Pancreas (tissue), 10 donors: ENCODE results near the gene NCKIPSD. TPM values are rescaled to one million over a fixed set of nuclear protein-coding genes. Genes with fewer than 3 reads are reported as not detected.
A peak's percentile ranks its signal among the peaks of the same experiment; 100 is the strongest.

ENCODE experiments used
- ATAC-seq, 4 donors: fragments of 200-7000 bp; cut with Tn5 transposase; one replicate each; pipeline versions ENCODE4 v1.8.0 to v1.9.1; 2020; ENCODE audit warnings: mild to moderate bottlenecking in 4 of 4, moderate library complexity in 4 of 4
- DNase-seq, 6 donors: peaks; one replicate each; pipeline ENCODE4 v3.0.0-alpha.2; 2020
- FAIRE-seq: peaks from 2 replicates; lab custom pipeline; 2012; peaks lifted over from hg19 to GRCh38; lab: Jason Lieb, UNC
- H3K27ac ChIP-seq, 4 donors: fragments of 200-600 bp; sonication (generic); 1 replicate in 3 of 4; 2 replicates in 1 of 4; pipeline versions ENCODE4 v1.5.0 to v1.8.0; 2020
- H3K27me3 ChIP-seq, 4 donors: fragments of 200-600 bp; one replicate each; pipeline ENCODE4 v1.8.0; 2021
- H3K36me3 ChIP-seq, 3 donors: fragments of 200-600 bp; sonication (generic) in 1 of 3; one replicate each; pipeline versions ENCODE4 v1.5.0 to v1.8.0; 2020 to 2021
- H3K4me1 ChIP-seq, 3 donors: fragments of 200-600 bp; one replicate each; pipeline ENCODE4 v1.8.0; 2021
- H3K4me3 ChIP-seq, 4 donors: fragments of 200-600 bp; sonication (generic) in 2 of 4; one replicate each; pipeline versions ENCODE4 v1.5.0 to v1.8.0; 2020 to 2021
- H3K9me3 ChIP-seq, 4 donors: fragments of 200-600 bp; one replicate each; pipeline ENCODE4 v1.8.0; 2021
- CTCF ChIP-seq, 4 donors: fragments of 200-600 bp; sonication (generic) in 3 of 4; IDR thresholded peaks; one replicate each; pipeline versions ENCODE4 v1.5.0 to v1.8.0; 2021; ENCODE audit warnings: antibody characterized with exemption in 4 of 4
- WGBS, 2 donors: extraction: QIAGEN DNeasy Blood & Tissue Kit; methylation state at CpG; one replicate each; pipeline ENCODE4 v1.1.7; 2013; 5-methylcytosine and 5-hydroxymethylcytosine counted together
- intact Hi-C, 3 donors: fragments of 100-400 bp; cut with DNase I; formaldehyde crosslinking; loops; one replicate each; pipeline versions ENCODE4 v1.11.1 to v1.14.2; 2022
- polyA plus RNA-seq, 2 donors: library from polyadenylated mRNA; stranded (reverse); fragments of 200-250 nt; gene quantifications; one replicate each; pipeline ENCODE4 v1.2.3, GENCODE V29; 2013
- total RNA-seq, 6 donors: library from RNA; stranded (reverse); fragmentation: NEBNext Ultra II Directional in 4 of 6; extraction: Animal tissue kit (Norgen Biotek cat#: 25700) in 4 of 6; gene quantifications; one replicate each; pipeline versions ENCODE4 v1.2.1 to v1.2.4, GENCODE V29; 2021 to 2023
- donor health status: healthy with polysubstance abuse.
- donor health status: DM: no; HTN: no; CAD: no; lungs with moderate emphysema.
- donor health status: DM: no; HTN: no; CAD: no.
- donor health status: control.
- donor health status: control.
- donor health status: Bipolar disorder and iron deficiency.
- donor health status: DM: yes; HTN: yes; CAD: no.
- donor health status: DM: no; HTN: no; CAD: no.
- donor health status: DM: no; HTN: no; CAD: no.
- donor health status: DM: yes; HTN: yes; CAD: no.

The NCKIPSD gene
- total and polyA plus RNA-seq, 8 donors, result 5.4 to 17.0 (median 7.5) TPM

DNA sequence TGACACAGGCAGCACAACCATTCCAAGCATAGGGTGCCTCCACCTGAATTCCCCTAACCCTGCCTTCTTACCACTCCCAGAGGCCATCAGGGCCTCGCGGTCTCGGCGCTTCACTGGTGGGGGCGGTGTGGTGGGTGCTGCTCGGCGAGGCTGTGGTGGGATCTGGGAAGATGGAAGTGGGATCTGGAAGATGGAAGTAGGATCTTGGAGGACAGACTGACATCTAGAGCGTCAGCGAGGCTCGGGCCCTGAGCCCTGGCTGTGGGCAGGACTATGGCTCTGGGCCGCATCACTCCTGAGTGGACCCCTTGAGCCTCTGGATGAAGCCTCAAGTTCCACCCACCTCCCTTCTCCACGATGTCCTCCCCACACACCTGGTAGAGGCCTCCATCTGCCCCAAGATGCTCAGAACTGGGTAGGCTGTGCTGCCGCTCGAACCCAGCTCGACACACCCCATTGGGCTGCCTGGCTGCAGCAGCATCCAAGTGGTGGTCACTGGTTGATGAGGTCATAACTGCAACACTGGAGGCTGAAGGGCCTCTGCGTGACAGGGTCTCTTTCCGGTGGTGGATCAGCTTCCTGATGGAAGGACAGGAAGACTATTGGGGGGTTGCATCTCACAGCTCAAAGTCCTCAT lies 3.6 kb downstream of the NCKIPSD start:
- 93 to 94% methylated on average over 17 of the region's 17 CpGs for WGBS, 2 donors
- no peaks in the 10 kb centered on the region for H3K27me3 ChIP-seq
- FAIRE-seq (no peak), DNase-seq (no peak), ATAC-seq (no peak)
- no peak for TF ChIP-seq CTCF (IDR thresholded peaks at IDR 0.05)
- H3K36me3 ChIP-seq, result peaks cover 0 to 21% (median 0%) of the 10 kb centered on the region in 3 donors
- intact Hi-C loops, result no loop called here
- H3K9me3 ChIP-seq, result no peaks in the 10 kb centered on the region
- H3K4me3 ChIP-seq, result no peak overlapping the region
- peaks cover 4 to 9% (median 6%) of the 10 kb centered on the region in 3 donors for H3K4me1 ChIP-seq
- no peak overlapping the region for H3K27ac ChIP-seq

- Histone ChIP-seq H3K27ac (no peak overlapping the region), H3K27me3 (no peaks in the 10 kb centered on the region), H3K36me3 (peaks cover 0 to 21% (median 0%) of the 10 kb centered on the region in 3 donors), H3K9me3 (no peaks in the 10 kb centered on the region), H3K4me3 (no peak overlapping the region), H3K4me1 (peaks cover 4 to 9% (median 6%) of the 10 kb centered on the region in 3 donors)
- intact Hi-C loops, result no loop called here
- FAIRE-seq, result no peak
- ATAC-seq, result no peak
- TF ChIP-seq CTCF (IDR thresholded peaks at IDR 0.05), result no peak
- no peak for DNase-seq
- 94 to 97% methylated on average over 7 of the region's 7 CpGs for WGBS, 2 donors
These were observed 4.2 kb downstream of the NCKIPSD start for GRCh38 chr3:48681541-48681880.

DNA sequence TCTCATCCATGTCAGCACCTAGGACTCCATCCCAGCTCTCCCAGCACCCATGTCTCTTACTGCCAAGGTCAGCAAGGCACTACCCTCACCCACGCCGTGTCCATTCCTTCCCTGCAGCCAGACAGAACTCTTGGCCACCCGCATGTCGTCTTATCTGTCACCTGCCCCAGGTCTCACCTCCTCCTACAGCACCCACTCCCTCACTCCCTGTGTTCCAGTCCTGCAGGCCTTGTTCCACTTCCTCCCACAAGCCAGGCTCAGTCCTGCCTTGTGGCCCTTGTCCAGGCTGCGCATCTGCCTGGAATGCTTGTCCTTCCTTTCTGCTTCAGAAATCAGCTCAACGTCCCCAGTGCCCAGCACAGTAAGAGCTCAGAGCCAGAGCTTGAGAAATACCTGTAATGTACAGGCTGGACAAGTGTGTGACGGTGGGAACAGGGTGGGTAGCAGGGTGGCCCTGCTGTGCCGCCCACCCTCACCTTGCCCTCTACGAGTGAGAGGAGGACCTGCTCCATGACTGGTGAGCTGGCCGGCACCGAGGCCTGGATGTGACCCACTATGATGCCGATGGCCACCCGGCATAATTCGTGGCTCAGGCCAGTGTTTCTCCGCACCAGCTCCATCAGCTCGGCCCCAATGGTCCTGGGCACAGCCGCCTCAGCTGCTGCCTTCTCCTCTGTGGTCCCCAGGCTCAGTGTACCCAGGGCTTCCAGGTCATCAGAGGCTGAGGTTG lies 4.7 kb downstream of the NCKIPSD start:
- DNase-seq (peak in 1 of 6 donors; percentile 63), FAIRE-seq (no peak), ATAC-seq (no peak)
- 90% methylated on average over 17 of the region's 17 CpGs for WGBS, 2 donors
- no peaks in the 10 kb centered on the region for H3K9me3 ChIP-seq
- no peak overlapping the region for H3K27ac ChIP-seq
- H3K4me1 ChIP-seq, result peaks cover 4 to 9% (median 6%) of the 10 kb centered on the region in 3 donors
- intact Hi-C loops, result no loop called here
- H3K36me3 ChIP-seq, result peaks cover 0 to 21% (median 0%) of the 10 kb centered on the region in 3 donors
- no peak overlapping the region for H3K4me3 ChIP-seq
- no peak for TF ChIP-seq CTCF (IDR thresholded peaks at IDR 0.05)
- no peaks in the 10 kb centered on the region for H3K27me3 ChIP-seq

DNA sequence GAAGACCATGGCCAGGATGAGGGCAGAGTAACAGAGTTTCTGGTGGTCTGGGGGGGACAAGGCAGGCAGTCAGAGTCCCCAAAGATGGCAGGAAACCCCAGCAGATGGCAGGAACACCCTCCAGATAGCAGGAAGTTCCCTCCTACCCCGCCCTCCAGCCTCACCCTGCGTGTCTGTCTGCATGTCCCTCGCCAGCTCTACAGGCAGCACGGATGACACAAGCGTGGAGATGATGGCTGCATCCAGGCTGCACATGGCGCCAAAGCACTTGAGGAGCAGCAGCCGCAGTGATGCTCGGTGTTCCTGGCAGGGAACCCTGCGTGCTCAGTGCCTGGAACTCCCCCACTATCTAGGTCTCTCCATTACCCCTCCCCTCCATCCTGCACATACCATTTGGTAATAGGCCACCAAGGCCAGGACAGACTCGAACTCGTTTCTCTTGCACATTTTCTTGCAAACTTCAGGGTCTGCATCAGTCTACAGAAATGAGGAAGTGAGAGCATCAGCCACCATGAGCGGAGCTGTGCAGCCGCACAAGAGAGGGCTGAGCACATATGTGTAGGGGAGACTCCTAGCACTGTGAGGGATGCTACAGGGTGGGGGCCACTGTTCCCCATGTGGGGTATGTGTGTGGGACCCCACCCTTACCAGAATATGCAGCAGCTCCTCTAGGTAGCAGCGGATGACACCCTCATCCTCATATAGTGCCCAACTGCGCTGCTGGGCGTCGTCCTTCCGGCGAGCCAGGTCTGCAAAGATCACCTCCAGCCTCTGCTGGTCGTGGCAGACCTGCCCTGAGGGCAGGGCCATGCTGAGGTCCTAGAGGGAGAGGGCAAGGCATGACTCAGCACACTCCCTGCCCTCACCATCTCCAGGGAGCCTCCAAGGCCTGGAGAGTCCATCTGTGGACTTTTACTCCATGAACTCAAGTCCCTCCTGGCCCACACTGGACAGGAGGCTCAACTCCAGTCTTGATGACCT lies 6.0 kb downstream of the NCKIPSD start:
- no peak for DNase-seq
- Histone ChIP-seq H3K36me3 (peaks cover 0 to 21% (median 0%) of the 10 kb centered on the region in 3 donors), H3K27ac (no peak overlapping the region), H3K4me1 (peaks cover 4 to 7% (median 4%) of the 10 kb centered on the region in 3 donors), H3K4me3 (no peak overlapping the region), H3K27me3 (no peaks in the 10 kb centered on the region), H3K9me3 (no peaks in the 10 kb centered on the region)
- FAIRE-seq, result no peak
- intact Hi-C loops, result no loop called here
- 93 to 94% methylated on average over 20 of the region's 20 CpGs for WGBS, 2 donors
- no peak for ATAC-seq
- TF ChIP-seq CTCF (IDR thresholded peaks at IDR 0.05), result no peak
